Endometrial microvascular endothelial cells (primary cell): Measurements from ENCODE around the gene SLC30A7. TPM values are rescaled to one million over a fixed set of nuclear protein-coding genes. Genes with fewer than 3 reads are reported as not detected.

Source experiments
- in situ Hi-C: cut with HindIII; loops from 2 replicates; pipeline ENCODE4 v1.10.0; 2017; ENCODE audit warnings: low sequenced_read_pairs, low pct_unique_long_range_greater_than_20kb; ENCODE audit errors: inconsistent ontology term
- total RNA-seq: library from RNA; depleted of rRNA; stranded (reverse); fragments of >200 nt; gene quantifications from one replicate; pipeline ENCODE4 v1.2.3, GENCODE V29; 2015; ENCODE audit errors: inconsistent ontology term

The SLC30A7 gene
- total RNA-seq, 1 donor from 2014 or later: 43.2 TPM

GRCh38 chr1:100927276-100927675 is 31.4 kb downstream of the SLC30A7 start:
- in situ Hi-C loops: loop anchor here (25.0 kb wide), 1 partner anchor 210 kb away; no protein-coding TSS in a partner anchor

GRCh38 chr1:100928128-100928527 is 32.2 kb downstream of the SLC30A7 start:
- in situ Hi-C loops: loop anchor here (25.0 kb wide), 1 partner anchor 209 kb away; no protein-coding TSS in a partner anchor

DNA sequence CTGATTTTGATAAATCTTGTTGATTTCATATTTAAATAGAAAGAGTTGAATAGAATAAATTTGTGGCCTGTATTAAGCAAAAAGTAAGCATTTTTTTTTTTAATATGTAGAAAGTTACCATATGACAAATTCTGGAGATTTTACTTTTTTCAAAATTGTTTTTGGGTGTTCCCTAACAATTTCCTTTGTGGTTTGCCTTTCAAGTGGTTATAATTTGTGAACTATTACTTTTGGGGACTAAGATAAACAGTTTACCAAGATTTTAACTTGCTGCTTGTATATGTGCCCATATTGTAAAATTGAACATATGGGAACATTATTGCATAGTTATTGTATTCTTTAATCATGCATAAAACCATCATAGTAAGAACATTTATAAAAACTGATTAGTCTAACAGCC is 34.6 kb downstream of the SLC30A7 start:
- in situ Hi-C loops: loop anchor here (25.0 kb wide), 1 partner anchor 207 kb away; no protein-coding TSS in a partner anchor

DNA sequence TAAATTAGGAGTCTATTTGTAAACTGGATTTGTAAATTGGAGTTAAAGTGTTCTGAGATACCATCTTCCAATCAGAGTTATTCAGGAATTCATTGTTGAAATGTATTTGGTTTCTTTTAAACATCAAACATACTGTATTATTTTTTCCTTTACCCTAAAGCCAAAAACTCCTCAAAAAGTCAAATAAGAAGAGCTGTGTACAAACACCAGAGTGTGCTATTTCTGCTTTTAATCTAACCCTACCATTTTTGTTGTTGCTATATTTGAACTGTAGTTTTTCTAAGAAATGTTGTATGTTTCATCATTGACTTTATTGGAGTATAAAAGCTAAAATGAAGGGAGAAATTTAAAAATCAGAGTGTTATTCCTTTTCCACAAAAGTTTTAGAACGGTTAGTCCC is 35.8 kb downstream of the SLC30A7 start:
- in situ Hi-C loops: loop anchor here (25.0 kb wide), 1 partner anchor 206 kb away; no protein-coding TSS in a partner anchor

GRCh38 chr1:100933555-100933954 is 37.7 kb downstream of the SLC30A7 start:
- in situ Hi-C loops: loop anchor here (25.0 kb wide), 1 partner anchor 204 kb away; no protein-coding TSS in a partner anchor

DNA sequence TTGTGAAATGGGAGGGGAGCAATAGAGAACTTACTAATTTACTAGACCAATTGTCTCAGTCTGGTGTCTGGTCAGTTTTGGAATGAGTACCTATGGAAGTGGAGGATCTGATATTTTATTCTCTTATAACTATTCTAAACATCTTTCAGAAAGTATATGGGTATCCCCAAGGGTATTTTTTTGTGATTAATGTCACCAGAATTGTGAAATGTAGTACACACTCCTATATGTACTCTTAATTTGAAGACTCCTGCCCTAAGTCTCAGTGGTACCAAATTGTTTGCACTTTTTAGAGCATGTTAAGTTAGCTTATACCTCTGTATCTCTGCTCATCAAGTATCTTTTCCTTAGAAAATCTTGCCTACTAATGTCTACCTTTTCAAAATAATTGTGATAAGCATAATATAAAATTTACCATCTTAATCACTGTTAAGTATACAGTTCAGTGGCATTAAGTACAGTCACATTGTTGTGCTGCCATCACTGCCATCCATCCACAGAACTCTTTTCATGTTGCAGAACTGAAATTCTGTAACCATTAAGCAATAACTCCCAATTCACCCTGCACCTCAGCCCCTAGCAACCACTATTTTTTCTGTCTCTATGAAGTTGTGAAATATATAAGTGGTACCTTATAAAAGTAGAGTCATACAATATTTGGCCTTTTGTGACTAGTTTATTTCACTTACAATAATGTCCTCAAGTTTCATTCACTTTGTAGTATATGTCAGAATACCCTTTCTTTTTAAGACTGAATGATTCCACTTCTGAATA is 40.5 kb downstream of the SLC30A7 start:
- in situ Hi-C loops: loop anchor here (25.0 kb wide), 1 partner anchor 201 kb away; no protein-coding TSS in a partner anchor

GRCh38 chr1:100941098-100941527 is 45.2 kb downstream of the SLC30A7 start:
- in situ Hi-C loops: loop anchor here (25.0 kb wide), 1 partner anchor 196 kb away; no protein-coding TSS in a partner anchor

- in situ Hi-C loops: loop anchor here (25.0 kb wide), 1 partner anchor 196 kb away; no protein-coding TSS in a partner anchor
Observed at GRCh38 chr1:100941580-100942216, 45.8 kb downstream of the SLC30A7 start.

DNA sequence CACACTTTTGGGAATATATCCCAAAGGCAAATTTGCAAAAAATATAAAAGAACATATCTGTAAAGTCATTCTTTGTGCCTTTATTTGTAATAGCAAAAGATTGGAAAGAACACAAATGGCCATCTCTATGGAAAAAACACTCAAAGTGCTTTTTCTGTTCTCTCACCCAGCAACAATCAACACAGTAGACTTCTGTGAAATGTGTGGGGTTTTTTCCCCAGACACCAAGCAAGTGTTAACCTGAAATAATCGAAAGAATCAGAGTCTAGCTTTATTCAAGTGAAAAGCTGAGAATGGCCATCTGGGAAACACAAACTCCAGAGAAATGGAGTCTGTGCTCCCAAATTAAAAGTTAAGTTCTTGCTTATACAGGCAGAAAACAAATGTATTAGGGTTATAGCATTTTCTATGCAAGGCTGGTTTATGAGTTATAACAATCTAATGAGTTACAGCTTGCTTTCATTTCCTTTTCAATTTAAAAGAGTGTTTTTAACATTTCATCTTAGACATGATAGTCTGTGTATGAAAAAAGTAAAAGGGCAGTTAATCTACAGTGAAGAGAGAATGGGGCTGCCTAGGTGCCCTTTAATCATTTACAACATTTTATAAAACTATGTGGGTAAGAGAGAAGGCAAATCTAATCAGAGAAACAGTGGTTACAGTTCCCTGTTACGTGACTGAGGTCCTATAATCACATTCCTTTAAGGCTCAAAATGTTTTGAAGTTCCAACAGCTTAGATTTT is 46.6 kb downstream of the SLC30A7 start:
- in situ Hi-C loops: loop anchor here (25.0 kb wide), 1 partner anchor 195 kb away; no protein-coding TSS in a partner anchor

DNA sequence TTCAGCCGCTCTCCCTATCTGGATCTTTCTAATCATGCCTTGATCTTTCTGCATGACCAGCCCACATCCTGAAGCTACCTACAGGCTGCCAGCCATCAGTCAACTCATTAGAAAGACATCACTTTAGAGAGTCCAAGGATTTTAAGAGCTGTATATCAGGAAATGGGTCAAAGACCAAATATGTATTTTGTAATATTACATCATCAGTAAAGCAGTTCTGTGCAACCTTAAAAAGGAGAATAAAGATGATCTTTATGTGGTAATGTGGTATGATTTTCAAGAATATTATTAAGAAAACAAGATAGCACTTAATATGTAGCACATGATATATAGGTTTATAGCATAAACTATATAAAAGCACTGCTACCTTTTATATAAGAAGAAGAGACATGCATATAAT is 47.6 kb downstream of the SLC30A7 start:
- in situ Hi-C loops: loop anchor here (25.0 kb wide), 1 partner anchor 194 kb away; no protein-coding TSS in a partner anchor

DNA sequence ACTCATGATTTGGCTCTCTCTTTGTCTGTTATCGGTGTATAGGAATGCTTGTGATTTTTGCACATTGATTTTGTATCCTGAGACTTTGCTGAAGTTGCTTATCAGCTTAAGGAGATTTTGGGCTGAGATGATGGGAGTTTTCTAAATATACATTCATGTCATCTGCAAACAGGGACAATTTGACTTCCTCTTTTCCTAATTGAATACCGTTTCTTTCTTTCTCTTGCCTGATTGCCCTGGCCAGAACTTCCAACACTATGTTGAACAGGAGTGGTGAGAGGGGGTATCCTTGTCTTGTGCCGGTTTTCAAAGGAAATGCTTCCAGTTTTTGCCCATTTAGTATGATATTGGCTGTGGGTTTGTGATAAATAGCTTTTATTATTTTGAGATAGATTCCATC is 50.2 kb downstream of the SLC30A7 start:
- in situ Hi-C loops: loop anchor here (25.0 kb wide), 1 partner anchor 191 kb away; no protein-coding TSS in a partner anchor

DNA sequence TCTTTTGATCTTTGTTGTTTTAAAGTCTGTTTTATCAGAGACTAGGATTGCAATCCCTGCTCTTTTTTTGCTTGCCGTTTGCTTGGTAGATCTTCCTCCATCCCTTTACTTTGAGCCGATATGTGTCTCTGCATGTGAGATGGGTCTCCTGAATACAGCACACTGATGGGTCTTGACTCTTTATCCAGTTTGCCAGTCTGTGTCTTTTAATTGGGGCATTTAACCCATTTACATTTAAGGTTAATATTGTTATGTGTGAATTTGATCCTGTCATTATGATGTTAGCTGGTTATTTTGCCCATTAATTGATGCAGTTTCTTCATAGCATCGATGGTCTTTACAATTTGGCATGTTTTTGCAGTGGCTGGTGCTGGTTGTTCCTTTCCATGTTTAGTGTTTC is 51.9 kb downstream of the SLC30A7 start:
- in situ Hi-C loops: loop anchor here (25.0 kb wide), 1 partner anchor 189 kb away; no protein-coding TSS in a partner anchor

DNA sequence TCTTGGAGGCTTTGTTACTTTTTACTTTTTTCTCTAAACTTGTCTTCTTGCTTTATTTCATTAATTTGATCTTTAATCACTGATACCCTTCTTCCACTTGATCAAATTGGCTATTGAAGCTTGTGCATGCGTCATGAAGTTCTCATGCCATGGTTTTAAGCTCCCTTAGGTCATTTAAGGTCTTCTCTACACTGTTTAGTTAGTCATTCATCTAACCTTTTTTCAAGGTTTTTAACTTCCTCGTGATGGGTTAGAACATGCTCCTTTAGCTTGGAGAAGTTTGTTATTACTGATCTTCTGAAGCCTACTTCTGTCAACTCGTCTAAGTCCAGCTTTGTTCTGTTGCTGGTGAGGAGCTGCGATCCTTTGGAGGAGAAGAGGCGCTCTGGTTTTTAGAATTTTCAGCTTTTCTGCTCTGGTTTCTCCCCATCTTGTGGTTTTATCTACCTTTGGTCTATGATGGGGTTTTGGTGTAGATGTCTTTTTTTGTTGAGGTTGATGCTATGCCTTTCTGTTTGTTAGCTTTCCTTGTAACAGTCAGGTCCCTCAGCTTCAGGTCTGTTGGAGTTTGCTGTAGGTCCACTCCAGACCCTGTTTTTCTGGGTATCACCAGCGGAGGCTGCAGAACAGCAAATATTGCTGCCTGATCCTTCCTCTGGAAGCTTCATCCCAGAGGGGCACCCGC is 53.0 kb downstream of the SLC30A7 start:
- in situ Hi-C loops: loop anchor here (25.0 kb wide), 1 partner anchor 188 kb away; no protein-coding TSS in a partner anchor

GRCh38 chr1:100949515-100950158 is 53.7 kb downstream of the SLC30A7 start:
- in situ Hi-C loops: loop anchor here (25.0 kb wide), 1 partner anchor 188 kb away; no protein-coding TSS in a partner anchor

DNA sequence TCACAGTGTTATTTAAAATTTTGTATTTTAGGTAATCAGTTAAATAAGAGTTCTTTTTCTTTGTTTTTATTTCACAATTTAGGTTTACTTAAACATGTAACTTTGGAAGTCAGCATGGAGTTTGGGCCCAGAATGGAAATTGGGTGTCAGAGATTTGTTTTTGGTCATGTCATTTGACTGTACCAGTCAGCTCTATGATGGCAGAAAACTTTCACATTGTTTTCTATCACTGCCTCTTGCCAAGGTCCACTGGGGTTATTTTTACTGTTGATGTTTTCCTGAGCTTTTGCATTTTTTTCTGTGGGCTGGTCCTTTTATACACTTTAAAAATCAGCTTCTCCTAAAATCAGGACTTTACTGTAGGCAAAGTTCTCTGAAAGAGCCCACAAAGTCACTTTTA is 54.4 kb downstream of the SLC30A7 start:
- in situ Hi-C loops: no loop called here

DNA sequence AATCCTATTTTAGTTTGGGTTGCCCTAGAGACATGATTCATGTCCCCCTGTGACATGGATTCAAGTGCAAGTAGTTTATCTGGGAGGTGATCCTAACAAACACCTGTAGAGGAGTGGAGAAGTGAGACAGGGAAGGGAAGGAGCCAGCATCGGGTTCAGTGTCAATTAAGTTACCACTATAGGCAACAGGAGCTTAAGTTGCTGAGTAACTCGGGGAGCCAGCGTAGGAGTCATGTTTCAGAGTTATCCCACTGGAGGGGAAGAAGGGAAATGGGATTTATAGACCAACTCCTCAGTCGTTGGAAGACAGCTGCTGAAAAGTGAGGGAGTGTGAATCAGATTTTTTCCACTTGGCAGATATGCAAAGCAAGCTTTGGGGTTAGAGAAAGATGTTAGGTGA is 54.9 kb downstream of the SLC30A7 start:
- in situ Hi-C loops: no loop called here

GRCh38 chr1:100952104-100952745 is 56.3 kb downstream of the SLC30A7 start:
- in situ Hi-C loops: no loop called here
